ENCODE measurements around the gene SLC35A5.

Gene SLC35A5

GRCh38 chr3:112623717-112624116, 61.9 kb downstream of the SLC35A5 start:
- no peak for DNase-seq

- peak in 8 of 51 donors; percentile 12 to 35 (median 26) for DNase-seq
Measured at GRCh38 chr3:112627419-112627818, 65.6 kb downstream of the SLC35A5 start.

GRCh38 chr3:112627919-112628466, 66.1 kb downstream of the SLC35A5 start:
- no peak for DNase-seq

GRCh38 chr3:112629425-112629824, 67.6 kb downstream of the SLC35A5 start:
- peak in 7 of 51 donors; percentile 15 to 54 (median 34) for DNase-seq

- DNase-seq = no peak
Measured at GRCh38 chr3:112631257-112631656, 69.4 kb downstream of the SLC35A5 start.

GRCh38 chr3:112632596-112632995, 70.8 kb downstream of the SLC35A5 start:
- DNase-seq = no peak

- DNase-seq = no peak
Measured at GRCh38 chr3:112633191-112633590, 71.3 kb downstream of the SLC35A5 start.

- DNase-seq = no peak
Measured at GRCh38 chr3:112633757-112634156, 71.9 kb downstream of the SLC35A5 start.

- DNase-seq = no peak
Measured at GRCh38 chr3:112634786-112635541, 73.1 kb downstream of the SLC35A5 start.
